GM18907 (cell line): Measurements from ENCODE around the gene MLIP.
"Not testable (repeated sequence)": the region's sequence is repeated elsewhere in the genome, so short reads cannot be mapped to it uniquely, and the experiment has no call there.

Experiments
- ATAC-seq: cut with Tn5 transposase; IDR thresholded peaks from one replicate; pipeline ENCODE4 v1.9.1; 2021; ENCODE audit warnings: mild to moderate bottlenecking, moderate library complexity; ENCODE audit not compliant: unreplicated experiment

MLIP gene

DNA sequence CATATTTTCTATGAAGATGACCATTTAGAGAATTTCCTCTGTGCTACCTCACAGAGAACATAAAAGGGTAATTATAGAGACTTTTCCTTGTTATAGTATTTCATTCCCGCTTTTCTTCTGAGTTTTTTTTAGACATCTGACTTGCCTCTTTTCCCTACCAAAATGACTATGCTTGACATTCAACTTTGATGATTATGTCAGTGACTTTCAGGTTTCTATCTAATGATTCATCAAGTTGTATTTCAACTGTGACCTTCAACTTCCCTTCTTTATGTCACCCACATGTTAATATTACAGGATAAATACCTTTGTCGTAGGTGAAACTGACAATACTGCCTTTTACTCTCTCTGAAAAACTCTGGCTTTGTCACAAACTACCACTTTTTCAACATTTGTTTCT, 95.3 kb downstream of the MLIP start:
- ATAC-seq = no peak

DNA sequence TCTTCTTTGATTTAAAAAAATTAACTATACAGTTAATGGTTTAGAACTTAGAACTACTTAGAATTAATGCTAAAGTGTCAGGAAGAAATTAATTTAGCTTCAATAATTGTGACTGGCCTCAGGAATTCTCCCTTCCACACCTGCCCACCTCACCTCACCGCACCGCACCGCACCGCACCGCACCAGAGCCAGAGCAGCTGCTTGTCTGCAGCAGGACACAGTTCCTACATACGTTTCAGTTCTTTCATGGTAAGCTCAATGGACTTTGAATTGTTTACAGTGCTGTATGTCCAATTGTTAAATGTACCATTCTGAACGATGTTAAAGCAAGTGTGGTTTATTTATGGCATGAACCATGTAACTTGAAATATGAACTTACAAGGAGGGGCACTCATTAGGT, 98.7 kb downstream of the MLIP start:
- ATAC-seq = not testable (repeated sequence)

DNA sequence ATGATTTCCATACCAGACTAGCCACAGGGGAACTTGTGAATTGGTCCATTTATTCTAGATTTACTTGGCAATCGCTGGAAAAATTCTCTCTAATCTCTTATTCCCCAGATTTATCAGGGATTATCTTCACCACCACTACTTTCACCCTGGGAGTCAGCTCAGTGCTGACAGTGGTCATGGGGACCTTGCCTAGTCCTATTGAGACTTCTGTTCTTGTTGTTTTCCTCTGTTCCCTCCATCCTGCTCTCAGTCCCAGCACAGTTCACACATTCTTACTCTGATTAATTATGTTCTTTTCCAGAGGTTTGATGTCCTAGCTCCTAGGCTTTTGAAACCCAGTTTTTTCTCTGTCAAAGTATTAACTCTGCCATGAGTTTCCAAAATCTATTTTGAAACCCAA, 103.0 kb downstream of the MLIP start:
- ATAC-seq = no peak

DNA sequence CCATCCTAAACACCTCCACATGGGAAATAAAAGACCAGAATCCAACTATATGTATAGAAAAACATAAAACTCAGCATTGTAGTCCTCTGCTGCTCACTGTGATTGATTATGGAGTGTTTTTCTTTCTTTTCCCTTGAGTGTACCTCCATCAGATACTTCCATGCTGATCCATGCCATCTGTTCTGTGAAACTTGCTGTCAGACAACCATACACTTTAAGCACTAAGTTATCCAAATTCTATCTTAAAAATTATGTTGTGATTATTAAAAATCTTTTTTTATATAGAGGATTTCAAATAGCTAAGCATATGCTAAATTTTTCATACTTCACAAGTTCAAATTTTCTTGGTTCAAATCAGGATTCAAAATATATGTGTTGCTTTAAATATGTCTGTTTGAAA, 105.1 kb downstream of the MLIP start:
- no peak for ATAC-seq

DNA sequence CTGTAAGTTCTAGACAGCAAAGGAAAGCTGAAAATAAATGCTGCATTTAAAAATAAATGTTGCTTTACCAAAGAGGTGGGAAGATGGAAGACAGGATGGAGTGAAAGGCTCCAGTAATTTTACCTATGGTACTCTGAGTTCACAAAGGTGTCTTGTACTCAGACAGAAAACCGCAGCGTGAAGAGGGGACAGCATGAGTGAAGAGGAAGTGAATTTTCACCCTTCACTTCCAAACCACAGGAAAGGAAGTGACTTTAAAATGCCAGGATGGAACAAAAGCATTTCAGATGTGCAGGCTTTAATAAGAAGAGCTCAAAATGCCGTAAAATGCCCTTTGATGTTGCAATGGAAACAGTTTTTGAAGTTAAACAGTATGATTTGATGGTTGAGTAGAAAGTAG, 105.8 kb downstream of the MLIP start:
- peak; percentile 69 for ATAC-seq

DNA sequence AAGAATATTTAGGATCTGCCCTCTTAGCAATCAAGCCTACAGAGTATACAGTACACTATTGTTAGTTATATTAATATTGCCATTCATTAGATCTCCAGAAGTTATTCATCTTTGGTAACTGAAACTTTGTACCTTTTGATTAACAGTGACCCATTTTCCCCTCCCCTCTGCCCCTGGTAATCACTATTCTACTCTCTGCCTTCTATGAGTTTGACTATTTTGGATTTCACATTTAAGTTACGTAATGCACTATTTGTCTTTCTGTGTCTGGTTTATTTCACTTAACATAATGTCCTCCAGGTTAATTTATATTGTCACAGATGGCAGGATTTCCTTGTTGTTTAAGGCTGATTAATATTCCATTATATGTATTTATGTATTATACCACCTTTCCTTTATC, 111.0 kb downstream of the MLIP start:
- no peak for ATAC-seq

DNA sequence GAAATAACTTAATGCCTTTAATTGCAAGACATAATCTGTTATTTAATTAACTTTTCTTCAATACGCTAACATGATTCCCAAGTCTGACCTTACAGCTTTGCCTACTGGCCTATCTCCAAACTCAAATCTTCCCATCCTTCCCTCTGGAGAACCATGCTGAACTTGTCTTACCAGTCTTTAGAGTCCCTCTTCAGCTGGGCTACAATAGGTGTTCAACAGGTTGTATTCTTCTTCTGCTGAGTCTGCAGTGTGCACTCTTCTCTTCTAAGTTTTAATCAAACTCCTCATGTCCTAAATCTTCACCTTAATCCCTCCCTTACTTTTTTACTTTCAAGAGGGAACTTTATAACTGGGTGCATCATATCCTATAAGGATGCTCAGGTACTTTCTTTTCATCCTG, 121.5 kb downstream of the MLIP start:
- ATAC-seq = no peak

DNA sequence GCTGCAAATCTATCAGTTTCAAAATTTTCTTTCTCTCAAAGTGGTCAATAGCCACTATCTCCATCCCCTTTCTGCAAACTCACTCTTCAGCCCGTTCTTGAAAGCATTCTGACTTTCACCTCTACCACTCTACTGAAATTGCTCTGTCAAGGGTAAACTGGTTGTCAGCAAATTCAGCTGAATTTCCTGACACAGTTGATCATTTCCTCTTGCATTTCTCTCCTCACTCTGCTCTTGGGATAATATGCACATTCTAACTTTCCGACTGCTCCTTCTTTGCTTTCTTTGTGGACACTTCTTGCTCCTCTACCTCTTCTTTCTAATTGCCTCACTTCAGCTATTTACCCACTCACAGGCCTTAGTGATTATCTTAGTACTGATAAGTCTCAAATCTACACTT, 123.3 kb downstream of the MLIP start:
- no peak for ATAC-seq

DNA sequence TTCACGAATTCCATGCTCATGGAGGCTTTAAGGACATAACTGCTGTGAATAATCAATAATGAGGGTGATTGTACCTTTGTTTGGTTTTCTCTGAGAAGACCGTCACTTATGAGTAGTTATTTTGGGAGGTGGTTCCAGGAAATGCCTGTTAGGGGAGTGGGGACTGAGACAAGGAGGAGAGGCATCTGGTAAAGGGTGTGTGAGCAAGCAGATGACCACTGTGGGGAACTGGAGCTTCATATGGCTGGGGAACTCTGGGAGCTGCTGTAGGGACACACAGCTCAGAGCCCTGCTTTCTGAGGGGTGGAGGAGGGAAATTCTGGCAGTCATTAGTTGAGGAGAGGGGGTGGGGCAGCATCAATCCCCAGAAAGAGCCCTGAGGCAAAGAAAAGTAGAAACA, 125.7 kb downstream of the MLIP start:
- ATAC-seq = no peak

DNA sequence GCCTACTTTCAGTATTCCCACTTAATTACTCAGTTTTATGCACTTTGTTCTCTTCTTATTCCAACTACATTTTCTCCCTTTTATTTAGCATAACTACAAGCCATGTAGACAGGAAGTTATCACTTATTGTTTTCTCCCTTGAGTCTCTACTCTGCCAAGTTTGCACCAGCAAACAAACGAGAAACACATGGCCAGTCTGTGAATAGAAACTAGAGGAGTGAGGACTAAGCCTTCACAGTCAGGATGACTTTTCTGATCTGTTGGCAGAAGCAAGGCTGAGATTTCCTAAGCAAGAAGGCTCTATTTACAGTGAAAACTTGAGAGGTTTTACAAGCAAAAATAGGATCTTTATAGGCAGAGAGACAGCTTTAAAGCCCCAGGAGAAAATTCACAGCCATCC, 127.2 kb downstream of the MLIP start:
- no peak for ATAC-seq

DNA sequence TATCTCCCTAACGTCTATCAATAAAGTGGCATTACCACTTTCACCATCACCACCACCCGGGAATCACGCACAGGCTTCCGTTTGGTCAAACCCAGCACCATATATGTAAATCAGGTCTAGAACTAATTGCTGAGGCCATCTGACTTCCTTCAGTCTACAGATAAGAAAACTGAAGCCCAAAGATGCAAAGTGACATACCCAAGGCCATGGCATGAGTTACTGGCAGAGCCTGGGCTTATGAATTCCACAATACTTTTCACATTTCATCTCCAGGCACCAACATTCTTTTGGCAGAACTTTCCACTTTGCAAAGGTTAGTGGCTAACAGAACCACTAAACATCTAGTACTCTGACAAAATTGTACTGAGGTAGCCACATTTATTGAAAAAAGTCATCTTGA, 132.5 kb downstream of the MLIP start:
- ATAC-seq = no peak

DNA sequence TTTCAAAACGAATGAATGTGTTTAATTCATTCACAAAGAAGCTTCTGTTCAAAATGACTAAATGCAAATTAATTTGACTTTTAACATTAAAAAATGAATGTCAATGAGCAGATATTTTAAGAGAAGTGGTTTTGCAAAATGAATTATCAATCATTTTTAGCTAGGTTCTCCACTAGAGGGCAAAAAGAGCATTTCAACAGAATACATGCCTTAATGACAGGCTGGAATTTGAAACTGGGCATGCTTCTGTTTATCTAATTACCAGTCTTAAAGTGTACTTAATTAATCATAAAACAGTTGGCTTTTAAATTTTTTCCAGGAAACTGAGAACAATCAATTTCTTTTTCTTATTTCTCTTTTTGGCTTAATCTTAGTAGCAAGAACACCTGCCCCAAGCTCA, 133.2 kb downstream of the MLIP start:
- no peak for ATAC-seq

DNA sequence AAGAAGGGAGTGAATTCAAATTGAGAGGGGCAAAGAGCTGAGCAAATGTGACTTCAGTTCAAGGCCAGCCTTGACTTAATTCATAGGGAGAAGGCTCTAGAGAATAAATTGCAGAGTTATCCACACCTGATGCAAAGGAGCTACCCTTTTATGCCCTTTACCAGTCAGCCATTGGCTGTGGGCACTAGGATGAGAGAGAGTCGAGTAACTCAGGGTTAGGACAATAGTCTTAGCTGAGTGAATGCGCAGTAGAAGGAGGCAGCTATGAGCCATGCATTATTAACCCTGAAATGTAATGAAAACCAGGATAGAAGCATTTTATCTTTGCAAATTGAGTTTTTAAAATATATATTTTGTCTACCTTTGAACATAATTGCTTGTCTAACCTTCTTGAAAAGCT, 134.0 kb downstream of the MLIP start:
- ATAC-seq = no peak

DNA sequence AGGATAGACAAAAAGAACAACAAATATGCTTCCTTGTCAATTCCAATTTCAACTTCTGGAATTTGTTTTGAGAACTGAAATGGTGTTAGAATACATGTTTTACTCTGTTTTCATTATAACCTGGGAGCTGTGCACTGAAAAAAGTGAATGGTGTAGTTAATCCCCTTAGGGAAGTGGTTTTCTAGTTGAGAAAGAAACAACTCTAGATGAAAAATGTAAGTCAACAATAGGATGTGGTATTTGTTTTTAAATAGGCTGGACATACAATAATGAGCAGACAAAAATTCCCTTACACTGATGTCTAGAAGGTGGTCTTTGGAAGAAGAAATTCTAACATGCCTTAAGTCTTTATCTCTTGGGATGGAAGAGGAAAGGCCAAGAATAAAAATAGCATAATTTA, 137.1 kb downstream of the MLIP start:
- ATAC-seq = peak; percentile 72

DNA sequence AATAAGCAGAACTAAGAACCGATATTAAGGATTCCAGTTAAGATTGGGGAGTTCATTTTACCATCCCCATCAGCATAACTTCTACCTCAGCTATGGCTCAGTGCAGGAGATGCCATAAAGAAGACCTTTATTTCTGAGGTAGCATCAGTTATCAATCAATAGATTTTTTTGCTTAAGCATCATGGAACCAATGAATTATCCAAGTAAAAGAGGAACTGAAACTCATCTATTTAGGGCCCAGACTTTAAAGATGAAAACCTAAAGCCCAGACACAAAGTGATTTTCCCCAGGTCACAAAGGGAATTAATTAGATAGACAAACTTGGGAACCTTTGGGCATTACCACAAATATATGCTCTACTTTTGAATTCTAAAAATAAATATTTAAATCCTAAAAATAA, 137.8 kb downstream of the MLIP start:
- ATAC-seq = peak; percentile 53

DNA sequence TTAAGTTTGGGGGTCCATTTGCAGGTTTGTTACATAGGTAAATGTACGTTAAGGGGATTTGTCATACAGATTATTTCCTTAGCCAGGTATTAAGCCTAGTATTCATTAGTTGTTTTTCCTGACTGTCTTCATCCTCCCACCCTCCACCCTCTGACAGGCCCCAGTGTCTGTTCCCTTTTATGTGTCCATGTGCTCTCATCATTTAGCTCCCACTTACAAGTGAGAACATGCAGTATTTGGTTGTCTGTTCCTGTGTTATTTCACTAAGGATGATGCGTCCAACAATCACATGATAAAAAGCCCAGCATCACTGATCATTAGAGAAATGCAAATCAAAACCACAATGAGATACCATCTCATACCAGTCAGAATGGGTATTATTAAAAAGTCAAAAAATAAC, 138.6 kb downstream of the MLIP start:
- ATAC-seq = not testable (repeated sequence)

DNA sequence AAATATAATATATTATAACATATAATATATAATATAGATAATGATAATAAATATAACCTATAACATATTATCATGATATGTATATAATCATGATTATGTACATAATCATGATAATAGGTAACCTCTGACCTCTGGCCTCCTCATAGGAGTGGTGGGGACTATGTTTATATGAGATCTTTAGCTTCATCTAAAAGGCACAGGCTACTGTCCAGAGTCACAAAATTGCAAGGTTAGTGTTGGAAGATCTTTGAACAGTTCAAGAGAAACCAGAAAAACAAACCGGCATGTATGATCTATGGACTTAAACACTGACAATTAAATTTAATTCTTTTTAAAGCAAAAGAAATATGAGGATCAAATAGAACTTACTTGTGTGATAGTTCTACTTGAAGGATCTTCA, 141.3 kb downstream of the MLIP start:
- ATAC-seq = no peak

DNA sequence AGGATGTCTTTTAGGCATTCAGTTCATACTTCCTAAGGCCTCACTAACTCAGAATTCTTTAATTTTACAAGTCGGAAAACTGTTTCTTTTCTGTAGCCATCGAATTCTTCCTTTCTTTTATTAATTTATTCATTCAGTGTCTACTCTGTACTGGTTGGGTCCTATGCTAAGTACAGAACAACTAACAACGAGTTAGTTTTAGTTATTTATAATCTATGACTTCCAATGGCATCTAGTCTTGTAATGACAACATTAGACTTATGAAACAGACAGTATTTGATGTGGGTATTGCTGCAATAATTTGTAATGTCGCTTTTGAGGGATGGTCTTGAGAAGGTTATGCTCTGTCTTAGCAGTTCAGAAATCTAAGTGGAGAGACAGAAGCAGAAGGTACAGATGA, 141.7 kb downstream of the MLIP start:
- ATAC-seq = no peak

DNA sequence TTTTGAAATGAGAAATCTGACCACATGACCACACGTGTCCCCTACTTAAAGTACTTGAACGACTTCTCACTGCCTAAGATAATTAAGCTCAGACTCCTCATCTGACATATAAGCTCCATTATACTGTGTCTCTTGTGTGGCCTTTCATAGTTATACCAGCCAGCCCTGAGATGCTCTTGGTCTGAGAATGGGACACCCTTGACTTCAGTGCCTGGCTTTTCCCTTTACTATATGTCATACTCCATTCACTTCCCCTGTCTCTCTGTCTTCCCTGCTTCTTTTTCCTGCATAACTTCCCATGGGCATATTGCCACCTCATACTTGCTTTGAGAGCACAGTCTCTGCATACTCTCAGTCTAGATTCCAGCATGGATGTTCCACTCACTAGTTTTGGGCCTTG, 143.6 kb downstream of the MLIP start:
- no peak for ATAC-seq

DNA sequence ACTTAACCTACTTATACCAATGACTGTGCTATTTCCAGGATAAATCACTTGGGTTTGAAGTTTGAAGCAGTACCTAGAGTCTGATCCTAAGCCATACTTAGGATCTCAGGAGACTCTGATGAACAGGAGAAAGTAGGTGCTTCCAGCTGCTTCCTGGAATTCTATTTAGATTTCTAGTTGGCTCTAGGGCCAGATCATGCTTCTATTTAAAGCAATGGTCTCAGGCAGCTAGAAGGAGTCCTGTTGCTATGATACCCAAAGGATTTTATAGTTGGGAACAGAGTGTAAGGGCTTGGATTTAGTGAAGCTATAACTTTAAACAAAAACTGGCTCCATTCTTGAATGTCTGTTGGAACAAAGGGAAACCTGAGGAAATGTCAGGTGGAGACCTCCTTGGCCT, 144.6 kb downstream of the MLIP start:
- no peak for ATAC-seq

DNA sequence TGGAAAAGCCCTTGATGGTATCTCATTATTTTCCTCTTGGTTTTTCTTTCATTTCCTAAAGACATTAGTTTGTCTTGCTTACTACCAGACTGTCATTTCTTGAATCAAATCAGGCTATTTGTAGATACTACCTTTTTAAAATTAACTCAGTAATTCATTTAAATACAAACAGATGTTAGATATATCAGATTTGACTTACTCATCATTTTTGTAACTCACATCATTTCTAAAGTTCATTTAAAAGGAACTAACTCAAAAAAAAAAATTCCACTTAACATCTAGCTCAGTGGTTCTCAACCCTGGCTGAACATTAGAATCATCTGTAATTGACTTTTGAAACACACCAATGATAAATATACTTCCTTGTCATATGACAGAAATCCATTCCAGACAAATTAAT, 148.8 kb downstream of the MLIP start:
- no peak for ATAC-seq

DNA sequence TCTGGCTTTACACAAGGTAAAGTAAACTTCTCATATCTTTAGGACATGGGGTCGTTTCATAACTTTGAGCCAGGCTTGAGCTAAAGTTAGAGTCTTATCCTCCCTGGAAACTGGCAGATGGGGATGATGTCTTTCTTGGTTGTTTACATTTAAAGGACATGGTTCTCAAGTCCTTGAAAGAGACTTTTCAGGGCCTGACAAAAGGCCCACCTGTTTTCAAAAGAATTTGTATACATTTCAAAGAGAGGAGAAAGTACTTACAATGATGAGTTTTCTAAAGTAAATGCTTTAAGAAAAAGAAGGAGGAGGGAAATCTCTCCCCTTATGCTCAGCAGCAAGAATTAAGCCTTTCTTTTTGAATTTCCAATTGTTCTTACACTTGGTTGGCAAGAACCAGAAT, 151.3 kb downstream of the MLIP start:
- no peak for ATAC-seq

DNA sequence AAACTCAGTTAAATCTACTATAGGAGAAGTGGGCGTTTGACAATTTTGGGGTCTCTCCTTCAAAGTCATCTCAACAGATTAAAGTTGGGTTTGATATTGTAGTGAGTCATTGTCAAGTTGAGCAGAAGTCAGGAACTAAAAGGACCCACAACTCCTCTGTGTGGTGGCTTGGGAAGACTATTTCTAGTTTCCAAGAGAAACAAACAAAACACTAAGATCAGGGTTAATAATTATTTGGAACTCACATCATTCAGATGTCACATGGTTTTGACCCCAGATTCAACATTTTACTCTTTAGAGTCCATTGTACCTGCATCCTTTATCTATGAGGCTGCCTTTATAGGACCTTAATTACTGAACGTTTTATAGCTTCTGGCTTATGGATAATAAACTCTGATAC, 151.7 kb downstream of the MLIP start:
- no peak for ATAC-seq
